Measurements from ENCODE around the gene CD9. TPM values are rescaled to one million over a fixed set of nuclear protein-coding genes. Genes with fewer than 3 reads are reported as not detected.

CD9 gene
- total RNA-seq, 1 donor from 2014 or later: 55.5 TPM

GRCh38 chr12:6269986-6270385 lies 69.8 kb downstream of the CD9 start:
- H3K27me3 ChIP-seq (ENCODE audit: low read depth): no peaks in the 10 kb centered on the region
- no peak for TF ChIP-seq CTCF (IDR thresholded peaks at IDR 0.05; ENCODE audit: borderline replicate concordance)
- H3K27ac ChIP-seq (replicated peaks): no peak overlapping the region
- H3K9me3 ChIP-seq (replicated peaks): no peaks in the 10 kb centered on the region
- intact Hi-C loops (cut with micrococcal nuclease): no loop called here
- no peak for DNase-seq
- peaks cover 17% of the 10 kb centered on the region for H3K4me1 ChIP-seq
- H3K36me3 ChIP-seq: no peaks in the 10 kb centered on the region
- no peak overlapping the region for H3K4me3 ChIP-seq

DNA sequence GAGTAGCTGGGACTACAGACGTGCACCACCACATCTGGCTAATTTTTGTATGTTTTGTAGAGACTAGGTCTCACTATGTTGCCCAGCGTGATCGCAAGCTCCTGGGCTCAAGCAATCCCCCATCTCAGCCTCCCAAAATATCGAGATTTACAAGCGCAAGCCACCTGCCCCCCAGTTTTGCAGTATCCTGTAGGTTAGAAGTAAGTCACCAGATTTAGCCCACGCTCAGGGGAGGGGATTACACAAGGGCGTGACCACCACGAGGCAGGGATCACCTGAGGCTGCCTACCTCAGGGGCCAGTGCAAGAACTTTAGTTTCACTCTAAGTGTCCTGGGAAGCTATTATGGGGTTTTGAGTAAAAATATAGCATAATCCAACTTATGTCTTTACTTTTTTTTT lies 71.1 kb downstream of the CD9 start:
- Histone ChIP-seq H3K9me3 (replicated peaks) (no peaks in the 10 kb centered on the region), H3K36me3 (no peaks in the 10 kb centered on the region), H3K4me1 (peaks cover 17% of the 10 kb centered on the region), H3K4me3 (no peak overlapping the region), H3K27ac (replicated peaks) (no peak overlapping the region), H3K27me3 (ENCODE audit: low read depth) (no peaks in the 10 kb centered on the region)
- intact Hi-C loops (cut with micrococcal nuclease): no loop called here
- no peak for DNase-seq
- TF ChIP-seq CTCF (IDR thresholded peaks at IDR 0.05; ENCODE audit: borderline replicate concordance): no peak

GRCh38 chr12:6272300-6273204 lies 72.4 kb downstream of the CD9 start:
- H3K36me3 ChIP-seq: no peaks in the 10 kb centered on the region
- peaks cover 23% of the 10 kb centered on the region for H3K4me1 ChIP-seq
- H3K4me3 ChIP-seq: no peak overlapping the region
- TF ChIP-seq CTCF (IDR thresholded peaks at IDR 0.05; ENCODE audit: borderline replicate concordance): no peak
- H3K27me3 ChIP-seq (ENCODE audit: low read depth): no peaks in the 10 kb centered on the region
- no peaks in the 10 kb centered on the region for H3K9me3 ChIP-seq (replicated peaks)
- H3K27ac ChIP-seq (replicated peaks): no peak overlapping the region
- DNase-seq: no peak
- intact Hi-C loops (cut with micrococcal nuclease): no loop called here

GRCh38 chr12:6273205-6273540 lies 73.0 kb downstream of the CD9 start:
- H3K4me1 ChIP-seq: peaks cover 28% of the 10 kb centered on the region
- no peaks in the 10 kb centered on the region for H3K36me3 ChIP-seq
- intact Hi-C loops (cut with micrococcal nuclease): no loop called here
- H3K27ac ChIP-seq (replicated peaks): peak overlapping the region; percentile 74
- no peak overlapping the region for H3K4me3 ChIP-seq
- DNase-seq: no peak
- TF ChIP-seq CTCF (IDR thresholded peaks at IDR 0.05; ENCODE audit: borderline replicate concordance): no peak
- H3K9me3 ChIP-seq (replicated peaks): no peaks in the 10 kb centered on the region
- H3K27me3 ChIP-seq (ENCODE audit: low read depth): no peaks in the 10 kb centered on the region

DNA sequence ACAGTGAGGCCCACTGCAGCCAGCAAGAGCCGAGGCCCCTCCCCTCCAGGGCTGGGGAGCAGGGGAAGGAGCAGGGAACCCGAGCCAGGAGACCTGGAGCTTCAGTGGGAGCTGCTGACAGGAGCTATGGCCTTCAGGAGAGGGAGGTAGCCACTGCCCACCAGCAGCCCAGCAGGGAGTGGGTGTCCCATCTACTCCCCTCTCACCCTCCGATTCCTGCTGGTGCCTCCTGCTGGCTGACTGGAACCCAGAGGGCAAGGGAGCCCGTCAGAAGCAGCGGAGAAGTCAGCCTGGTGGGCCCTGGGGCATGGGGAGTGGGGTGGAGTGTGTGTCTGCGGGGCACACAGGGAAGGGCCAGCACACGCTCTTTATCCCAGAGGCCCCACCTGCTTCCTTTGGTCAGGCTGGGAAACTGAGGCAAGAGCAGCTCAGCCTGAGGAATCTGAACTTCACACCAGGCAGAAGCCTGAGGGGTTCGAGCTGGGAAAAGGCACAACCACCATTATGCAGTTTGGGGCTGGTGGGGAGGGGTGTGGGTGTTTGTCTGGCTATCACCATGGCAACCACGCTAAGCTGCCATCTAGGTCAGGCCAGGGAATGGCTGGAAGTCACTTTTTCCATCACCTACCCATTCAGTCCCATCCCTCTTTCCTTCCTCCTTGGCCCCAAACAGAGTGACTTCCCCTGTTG lies 73.5 kb downstream of the CD9 start:
- Histone ChIP-seq H3K36me3 (no peaks in the 10 kb centered on the region), H3K9me3 (replicated peaks) (no peaks in the 10 kb centered on the region), H3K4me1 (peaks cover 32% of the 10 kb centered on the region), H3K27me3 (ENCODE audit: low read depth) (no peaks in the 10 kb centered on the region), H3K4me3 (no peak overlapping the region), H3K27ac (replicated peaks) (peak overlapping the region; percentile 74)
- no peak for DNase-seq
- intact Hi-C loops (cut with micrococcal nuclease): no loop called here
- no peak for TF ChIP-seq CTCF (IDR thresholded peaks at IDR 0.05; ENCODE audit: borderline replicate concordance)

All from left ventricle myocardium inferior (tissue), 1 donor.